ENCODE data around the gene AACS.

- no peak for TF ChIP-seq CTCF (IDR thresholded peaks at IDR 0.05)
- no peak for TF ChIP-seq EZH2 (IDR thresholded peaks at IDR 0.05; ENCODE audit: borderline replicate concordance, insufficient read depth, low read depth, low read length, poor library complexity, severe bottlenecking)
Measured at GRCh38 chr12:125113789-125114188, 48.6 kb downstream of the AACS start.
